Stimulated activated naive CD8-positive, alpha-beta T cell treated with anti-CD3 and anti-CD28 coated beads, Interleukin-15, Interleukin-2, amounts not matched to agents 100 ng/mL and 50 ng/mL, for 24 hours (primary cell): Measurements from ENCODE around the gene ANKRD11.

Source experiments
- H3K27ac Mint-ChIP-seq: one replicate; pipeline ENCODE4 v1.8.0; 2021; ENCODE audit warnings: mild to moderate bottlenecking, mixed read lengths
- H3K27me3 Mint-ChIP-seq: one replicate; pipeline ENCODE4 v1.8.0; 2021; ENCODE audit warnings: mixed read lengths
- H3K36me3 Mint-ChIP-seq: one replicate; pipeline ENCODE4 v1.8.0; 2021; ENCODE audit warnings: low read depth, mixed read lengths
- H3K4me1 Mint-ChIP-seq: one replicate; pipeline ENCODE4 v1.8.0; 2021; ENCODE audit warnings: low read depth, mixed read lengths
- H3K4me3 Mint-ChIP-seq: one replicate; pipeline ENCODE4 v1.8.0; 2021; ENCODE audit warnings: mild to moderate bottlenecking, mixed read lengths
- H3K9me3 Mint-ChIP-seq: one replicate; pipeline ENCODE4 v1.8.0; 2021; ENCODE audit warnings: mixed read lengths

Gene ANKRD11

GRCh38 chr16:89324056-89325010 is 166.0 kb downstream of the ANKRD11 start:
- Mint-ChIP-seq H3K36me3 (peaks cover 27% of the 10 kb centered on the region), H3K27ac (peak overlapping the region; percentile 80), H3K9me3 (no peaks in the 10 kb centered on the region), H3K4me1 (peaks cover 93% of the 10 kb centered on the region), H3K4me3 (peak overlapping the region; percentile 66), H3K27me3 (no peaks in the 10 kb centered on the region)

DNA sequence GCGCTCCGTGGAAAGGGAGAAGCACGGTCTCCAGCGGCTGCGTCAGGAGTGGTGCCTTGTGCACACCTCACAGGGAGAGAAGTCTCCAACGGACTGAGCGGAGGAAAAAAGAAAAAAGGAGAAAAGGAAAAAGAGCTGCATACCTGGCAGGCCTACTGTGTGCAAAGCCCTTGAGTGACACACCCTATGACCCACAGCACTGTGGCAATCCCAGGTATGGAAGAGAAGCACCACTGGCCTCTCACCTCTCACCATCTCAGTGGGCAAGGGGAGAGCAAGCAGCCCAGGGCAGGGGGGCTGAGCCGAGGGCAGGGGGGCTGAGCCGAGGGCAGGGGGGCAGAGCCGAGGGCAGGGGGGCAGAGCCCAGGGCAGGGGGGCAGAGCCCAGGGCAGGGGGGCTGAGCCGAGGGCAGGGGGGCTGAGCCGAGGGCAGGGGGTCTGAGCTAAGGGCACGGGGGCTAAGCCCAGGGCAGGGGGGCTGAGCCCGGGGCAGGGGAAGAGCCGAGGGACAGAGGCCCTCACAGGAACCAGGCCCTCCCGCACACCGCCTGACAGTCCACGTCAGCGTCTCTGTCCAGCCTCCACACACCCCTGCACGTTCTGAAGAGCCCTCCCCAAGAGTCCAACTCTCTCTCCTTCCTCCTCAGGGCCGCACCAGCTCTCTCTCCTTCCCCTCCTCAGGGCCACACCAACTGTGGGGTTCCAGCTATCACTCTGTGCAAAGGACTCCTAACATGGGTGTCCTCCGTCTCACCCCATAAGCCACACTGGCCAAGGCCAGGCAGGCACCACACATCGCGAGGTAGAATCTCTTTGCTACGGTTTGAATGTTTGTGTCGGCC is 167.0 kb downstream of the ANKRD11 start:
- Mint-ChIP-seq H3K27ac (peak overlapping the region; percentile 80), H3K4me1 (peaks cover 97% of the 10 kb centered on the region), H3K36me3 (peaks cover 33% of the 10 kb centered on the region), H3K4me3 (peak overlapping the region; percentile 56), H3K27me3 (no peaks in the 10 kb centered on the region), H3K9me3 (no peaks in the 10 kb centered on the region)

DNA sequence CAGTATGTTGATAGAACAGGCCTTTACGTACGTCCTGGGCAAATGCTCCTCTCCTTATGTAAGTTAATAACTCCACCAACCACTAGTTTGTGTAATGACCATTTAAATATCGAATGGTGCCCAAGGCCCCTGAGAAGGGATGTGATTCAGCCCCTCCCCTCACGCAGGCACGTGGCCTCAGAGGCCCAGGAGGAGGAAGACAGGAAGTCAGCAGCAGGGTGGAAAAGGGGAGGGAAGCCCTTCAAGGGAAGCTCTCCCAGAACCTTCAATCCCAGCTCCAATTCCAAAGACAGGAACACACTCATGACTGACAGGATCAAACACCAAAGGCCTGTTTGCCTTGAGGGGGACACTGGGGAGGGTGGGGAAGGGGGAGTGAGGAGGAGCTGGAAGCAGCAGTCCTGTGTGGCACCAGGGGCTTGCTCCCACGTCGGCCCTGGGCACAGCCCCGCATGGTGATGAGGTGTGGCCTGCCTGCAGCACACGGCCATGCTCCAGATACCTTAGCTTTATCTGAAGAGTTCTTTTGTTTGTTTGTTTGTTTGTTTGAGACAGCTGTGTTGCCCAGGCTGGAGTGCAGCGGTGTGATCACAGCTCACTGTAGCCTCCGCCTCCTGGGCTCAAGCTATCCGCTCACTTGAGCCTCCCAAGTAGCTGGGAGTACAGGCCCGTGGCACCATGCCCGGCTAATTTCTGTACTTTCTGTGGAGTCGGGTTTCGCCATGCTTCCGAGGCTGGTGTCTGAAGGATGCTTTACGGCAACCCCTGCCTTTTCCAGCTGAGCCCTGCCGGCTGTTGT is 167.8 kb downstream of the ANKRD11 start:
- H3K9me3 Mint-ChIP-seq: no peaks in the 10 kb centered on the region
- H3K4me3 Mint-ChIP-seq: peak overlapping the region; percentile 56
- peaks cover 97% of the 10 kb centered on the region for H3K4me1 Mint-ChIP-seq
- H3K36me3 Mint-ChIP-seq: peaks cover 33% of the 10 kb centered on the region
- no peaks in the 10 kb centered on the region for H3K27me3 Mint-ChIP-seq
- H3K27ac Mint-ChIP-seq: peak overlapping the region; percentile 84

- Mint-ChIP-seq H3K4me3 (no peak overlapping the region), H3K27me3 (no peaks in the 10 kb centered on the region), H3K4me1 (peaks cover 97% of the 10 kb centered on the region), H3K27ac (peak overlapping the region; percentile 31), H3K36me3 (peaks cover 29% of the 10 kb centered on the region), H3K9me3 (no peaks in the 10 kb centered on the region)
Observed at GRCh38 chr16:89320782-89321501, 169.4 kb downstream of the ANKRD11 start.

DNA sequence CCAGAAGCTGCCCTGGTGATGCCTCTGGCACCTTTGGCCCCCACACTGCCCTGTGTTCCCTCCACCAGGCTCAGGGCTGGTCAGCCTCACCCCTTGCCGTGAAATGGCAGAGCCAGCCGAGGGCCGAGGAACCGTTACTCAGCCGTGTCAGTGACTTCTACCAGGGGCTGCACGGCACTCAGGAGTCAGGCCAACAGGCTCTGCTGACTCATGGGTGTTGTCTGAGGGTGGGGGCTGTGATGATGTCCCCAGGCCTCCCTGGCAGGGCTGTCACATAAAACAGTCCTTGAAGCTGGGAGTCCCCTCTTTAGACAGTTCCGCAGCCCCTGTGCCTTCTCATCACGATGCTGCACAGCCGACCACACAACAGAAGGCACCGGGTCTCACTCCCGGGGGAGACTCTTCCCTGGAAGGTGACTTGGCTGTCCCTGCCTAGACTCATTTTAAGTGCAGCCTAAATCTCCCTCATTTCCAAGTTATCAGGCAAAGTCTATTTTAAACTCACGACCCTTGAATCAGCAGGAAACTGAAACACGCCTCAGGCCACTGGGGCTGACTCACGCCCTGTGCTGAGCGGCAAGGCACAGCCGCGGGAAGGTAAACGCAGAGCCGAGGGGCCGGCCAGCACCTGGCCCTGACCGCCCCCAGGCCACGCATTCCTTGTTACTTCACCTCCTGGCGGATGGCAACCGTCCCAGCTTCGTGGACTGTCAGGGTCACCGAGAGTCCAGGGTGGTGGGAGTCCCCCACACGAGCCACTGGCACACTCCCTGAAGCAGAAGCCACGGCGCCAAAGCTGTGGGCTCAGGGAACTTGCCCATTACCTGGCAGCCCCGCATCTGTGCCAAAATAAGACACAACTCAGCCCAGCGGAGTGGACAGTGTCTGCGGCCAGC is 170.2 kb downstream of the ANKRD11 start:
- H3K9me3 Mint-ChIP-seq: no peaks in the 10 kb centered on the region
- H3K36me3 Mint-ChIP-seq: peaks cover 33% of the 10 kb centered on the region
- H3K4me3 Mint-ChIP-seq: peak overlapping the region; percentile 56
- H3K4me1 Mint-ChIP-seq: peaks cover 97% of the 10 kb centered on the region
- no peaks in the 10 kb centered on the region for H3K27me3 Mint-ChIP-seq
- peak overlapping the region; percentile 89 for H3K27ac Mint-ChIP-seq

- Mint-ChIP-seq H3K36me3 (peaks cover 33% of the 10 kb centered on the region), H3K27me3 (no peaks in the 10 kb centered on the region), H3K27ac (peak overlapping the region; percentile 89), H3K4me3 (peak overlapping the region; percentile 56), H3K9me3 (no peaks in the 10 kb centered on the region), H3K4me1 (peaks cover 97% of the 10 kb centered on the region)
Observed at GRCh38 chr16:89319631-89319885, 170.8 kb downstream of the ANKRD11 start.

- Mint-ChIP-seq H3K27ac (peak overlapping the region; percentile 72), H3K9me3 (no peaks in the 10 kb centered on the region), H3K4me3 (peak overlapping the region; percentile 26), H3K27me3 (no peaks in the 10 kb centered on the region), H3K36me3 (peaks cover 36% of the 10 kb centered on the region), H3K4me1 (peaks cover 97% of the 10 kb centered on the region)
Observed at GRCh38 chr16:89318871-89319630, 171.3 kb downstream of the ANKRD11 start.

DNA sequence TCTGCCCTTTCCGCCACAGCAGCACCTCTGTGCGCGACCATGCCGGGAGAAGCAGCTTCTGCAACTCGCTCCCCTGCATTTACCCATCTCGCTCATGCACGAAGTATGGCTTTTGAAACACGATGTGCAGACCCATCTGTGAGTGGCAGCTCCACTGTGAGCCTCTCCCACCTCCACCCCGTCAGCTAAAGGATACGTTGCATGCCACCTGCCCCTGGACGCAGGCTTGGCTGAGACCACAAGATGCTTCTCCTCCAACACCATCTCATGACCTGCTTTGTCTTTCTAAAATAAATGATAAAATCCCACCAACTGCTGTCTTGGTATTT is 172.0 kb downstream of the ANKRD11 start:
- Mint-ChIP-seq H3K4me3 (peak overlapping the region; percentile 26), H3K36me3 (peaks cover 36% of the 10 kb centered on the region), H3K27ac (peak overlapping the region; percentile 72), H3K4me1 (peaks cover 97% of the 10 kb centered on the region), H3K27me3 (no peaks in the 10 kb centered on the region), H3K9me3 (no peaks in the 10 kb centered on the region)

GRCh38 chr16:89317729-89318429 is 172.5 kb downstream of the ANKRD11 start:
- Mint-ChIP-seq H3K4me1 (peaks cover 98% of the 10 kb centered on the region), H3K27ac (peak overlapping the region; percentile 72), H3K4me3 (peak overlapping the region; percentile 26)

DNA sequence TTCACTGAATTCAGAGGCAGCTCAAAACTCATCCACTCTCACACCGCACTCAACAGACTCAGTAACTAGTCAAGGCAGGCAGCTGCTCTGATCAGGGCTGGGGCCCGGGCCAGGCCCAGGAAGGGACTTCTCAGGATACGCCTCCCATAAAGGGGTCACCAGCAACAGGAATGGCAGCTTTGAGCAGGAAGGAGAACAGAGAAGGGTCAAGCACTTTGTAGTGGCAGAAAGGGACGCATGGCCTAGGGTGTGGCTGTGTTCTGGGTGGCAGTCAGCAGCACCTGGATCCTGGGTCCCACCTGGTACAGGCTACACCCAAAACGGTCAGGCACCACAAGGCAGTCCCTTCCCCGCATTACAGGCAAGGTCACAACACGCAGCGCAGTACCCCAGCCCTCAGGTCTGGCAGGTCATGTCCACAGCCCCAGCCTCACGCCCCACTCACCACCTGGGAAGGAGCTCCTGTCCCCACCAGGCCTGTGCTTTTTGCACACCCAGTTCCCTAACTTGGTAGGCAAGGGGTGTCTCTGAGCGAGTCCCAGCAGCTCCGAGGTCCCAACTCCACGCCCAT is 173.2 kb downstream of the ANKRD11 start:
- H3K9me3 Mint-ChIP-seq: no peaks in the 10 kb centered on the region
- peaks cover 33% of the 10 kb centered on the region for H3K36me3 Mint-ChIP-seq
- no peaks in the 10 kb centered on the region for H3K27me3 Mint-ChIP-seq
- peaks cover 92% of the 10 kb centered on the region for H3K4me1 Mint-ChIP-seq
- H3K27ac Mint-ChIP-seq: peak overlapping the region; percentile 92
- H3K4me3 Mint-ChIP-seq: peak overlapping the region; percentile 4

More at GRCh38 chr16:89317729-89318429, 172.5 kb downstream of the ANKRD11 start:
- Mint-ChIP-seq H3K36me3 (peaks cover 36% of the 10 kb centered on the region), H3K27me3 (no peaks in the 10 kb centered on the region), H3K9me3 (no peaks in the 10 kb centered on the region)

GRCh38 chr16:89316701-89317100 is 173.7 kb downstream of the ANKRD11 start:
- peak overlapping the region; percentile 65 for H3K4me3 Mint-ChIP-seq
- no peaks in the 10 kb centered on the region for H3K27me3 Mint-ChIP-seq

More at GRCh38 chr16:89316701-89317100, 173.7 kb downstream of the ANKRD11 start:
- Mint-ChIP-seq H3K9me3 (no peaks in the 10 kb centered on the region), H3K36me3 (peaks cover 29% of the 10 kb centered on the region), H3K4me1 (peaks cover 91% of the 10 kb centered on the region), H3K27ac (peak overlapping the region; percentile 92)
